ENCODE data around the gene LRRC75A. TPM values are rescaled to one million over a fixed set of nuclear protein-coding genes. Genes with fewer than 3 reads are reported as not detected.
"Not testable (repeated sequence)": the region's sequence is repeated elsewhere in the genome, so short reads cannot be mapped to it uniquely, and the experiment has no call there.

LRRC75A gene
- total RNA-seq, 2 experiments from 2014 or later: 0.69 to 0.79 TPM

GRCh38 chr17:16455997-16456741 lies 35.8 kb downstream of the LRRC75A start:
- no peaks in the 10 kb centered on the region for H3K9me3 Mint-ChIP-seq
- DNase-seq: no peak
- peaks cover 4% of the 10 kb centered on the region for H3K4me1 Mint-ChIP-seq (ENCODE audit: low read depth)
- intact Hi-C loops (cut with micrococcal nuclease): no loop called here
- CTCF ChIA-PET: interaction anchor here (0.6 to 0.7 kb wide), 2 partner anchors 15 to 23 kb away, joined by 3 read pairs; no protein-coding TSS in a partner anchor
- no peak overlapping the region for H3K4me3 Mint-ChIP-seq
- peaks cover 22% of the 10 kb centered on the region for H3K36me3 Mint-ChIP-seq (ENCODE audit: low read depth)
- no peak overlapping the region for H3K27ac Mint-ChIP-seq
- H3K27me3 Mint-ChIP-seq (ENCODE audit: low read depth): no peaks in the 10 kb centered on the region

GRCh38 chr17:16453493-16453851 lies 38.5 kb downstream of the LRRC75A start:
- no peak overlapping the region for H3K27ac Mint-ChIP-seq
- no peak for DNase-seq
- H3K36me3 Mint-ChIP-seq (ENCODE audit: low read depth): peaks cover 40% of the 10 kb centered on the region
- H3K4me3 Mint-ChIP-seq: no peak overlapping the region
- H3K9me3 Mint-ChIP-seq: no peaks in the 10 kb centered on the region
- no peaks in the 10 kb centered on the region for H3K27me3 Mint-ChIP-seq (ENCODE audit: low read depth)
- CTCF ChIA-PET: interaction anchor here (0.6 to 5.8 kb wide), 16 partner anchors 10 to 90 kb away, joined by 3 to 68 read pairs (median 3); no protein-coding TSS in a partner anchor
- H3K4me1 Mint-ChIP-seq (ENCODE audit: low read depth): peaks cover 11% of the 10 kb centered on the region
- intact Hi-C loops (cut with micrococcal nuclease): loop anchor here (1.0 to 5.0 kb wide), 3 partner anchors 39 to 136 kb away; partner anchors contain the start of gene LRRC75A

GRCh38 chr17:16452268-16452667 lies 39.7 kb downstream of the LRRC75A start:
- H3K27me3 Mint-ChIP-seq (ENCODE audit: low read depth); DNase-seq; H3K9me3 Mint-ChIP-seq; H3K27ac Mint-ChIP-seq; H3K4me3 Mint-ChIP-seq: not testable (repeated sequence)
- intact Hi-C loops (cut with micrococcal nuclease): loop anchor here (5.0 kb wide), 1 partner anchor 40 kb away; the partner anchor contains the start of gene LRRC75A
- CTCF ChIA-PET: interaction anchor here (0.6 to 5.8 kb wide), 11 partner anchors 9 to 183 kb away, joined by 3 to 68 read pairs (median 3); partner anchors contain the start of gene TRPV2
- H3K4me1 Mint-ChIP-seq (ENCODE audit: low read depth): peaks cover 20% of the 10 kb centered on the region
- peaks cover 50% of the 10 kb centered on the region for H3K36me3 Mint-ChIP-seq (ENCODE audit: low read depth)

- Mint-ChIP-seq H3K36me3 (ENCODE audit: low read depth) (peaks cover 49% of the 10 kb centered on the region), H3K4me1 (ENCODE audit: low read depth) (peaks cover 30% of the 10 kb centered on the region), H3K4me3 (no peak overlapping the region), H3K9me3 (no peaks in the 10 kb centered on the region), H3K27me3 (ENCODE audit: low read depth) (no peaks in the 10 kb centered on the region), H3K27ac (no peak overlapping the region)
- intact Hi-C loops (cut with micrococcal nuclease): loop anchor here (5.0 kb wide), 1 partner anchor 42 kb away; the partner anchor contains the start of gene LRRC75A
- CTCF ChIA-PET: interaction anchor here (0.6 to 5.8 kb wide), 3 partner anchors 64 to 489 kb away, joined by 3 to 68 read pairs (median 5); no protein-coding TSS in a partner anchor
- DNase-seq: no peak
These were observed 42.0 kb downstream of the LRRC75A start for GRCh38 chr17:16450028-16450427.

- Mint-ChIP-seq H3K36me3 (ENCODE audit: low read depth) (peaks cover 55% of the 10 kb centered on the region), H3K4me1 (ENCODE audit: low read depth) (peaks cover 37% of the 10 kb centered on the region), H3K27ac (no peak overlapping the region), H3K27me3 (ENCODE audit: low read depth) (no peaks in the 10 kb centered on the region), H3K9me3 (no peaks in the 10 kb centered on the region), H3K4me3 (no peak overlapping the region)
- intact Hi-C loops (cut with micrococcal nuclease): no loop called here
- CTCF ChIA-PET: interaction anchor here (5.8 kb wide), 1 partner anchor 74 kb away, joined by 68 read pairs; no protein-coding TSS in a partner anchor
- no peak for DNase-seq
These were observed 42.8 kb downstream of the LRRC75A start for GRCh38 chr17:16449121-16449570.

- Mint-ChIP-seq H3K27me3 (ENCODE audit: low read depth) (no peaks in the 10 kb centered on the region), H3K4me1 (ENCODE audit: low read depth) (peaks cover 41% of the 10 kb centered on the region), H3K4me3 (no peak overlapping the region), H3K27ac (no peak overlapping the region), H3K9me3 (no peaks in the 10 kb centered on the region), H3K36me3 (ENCODE audit: low read depth) (peaks cover 56% of the 10 kb centered on the region)
- CTCF ChIA-PET: interaction anchor here (0.7 kb wide), 1 partner anchor 16 kb away, joined by 3 read pairs; no protein-coding TSS in a partner anchor
- intact Hi-C loops (cut with micrococcal nuclease): no loop called here
- DNase-seq: no peak
These were observed 43.5 kb downstream of the LRRC75A start for GRCh38 chr17:16448490-16448889.

- Mint-ChIP-seq H3K9me3 (no peaks in the 10 kb centered on the region), H3K4me1 (ENCODE audit: low read depth) (peaks cover 41% of the 10 kb centered on the region), H3K27me3 (ENCODE audit: low read depth) (no peaks in the 10 kb centered on the region), H3K4me3 (no peak overlapping the region), H3K36me3 (ENCODE audit: low read depth) (peaks cover 61% of the 10 kb centered on the region), H3K27ac (peak overlapping the region; percentile 50)
- CTCF ChIA-PET: interaction anchor here (0.7 kb wide), 1 partner anchor 15 kb away, joined by 3 read pairs; no protein-coding TSS in a partner anchor
- DNase-seq: no peak
- intact Hi-C loops (cut with micrococcal nuclease): no loop called here
These were observed 44.3 kb downstream of the LRRC75A start for GRCh38 chr17:16447676-16448075.

- no peaks in the 10 kb centered on the region for H3K9me3 Mint-ChIP-seq
- H3K27me3 Mint-ChIP-seq (ENCODE audit: low read depth): no peaks in the 10 kb centered on the region
- H3K27ac Mint-ChIP-seq: peak overlapping the region; percentile 73
- peaks cover 53% of the 10 kb centered on the region for H3K4me1 Mint-ChIP-seq (ENCODE audit: low read depth)
- no peak overlapping the region for H3K4me3 Mint-ChIP-seq
- DNase-seq: no peak
- intact Hi-C loops (cut with micrococcal nuclease): no loop called here
- CTCF ChIA-PET: interaction anchor here (0.6 to 0.9 kb wide), 2 partner anchors 75 to 83 kb away, joined by 3 to 4 read pairs; no protein-coding TSS in a partner anchor
- H3K36me3 Mint-ChIP-seq (ENCODE audit: low read depth): peaks cover 73% of the 10 kb centered on the region
These were observed 45.5 kb downstream of the LRRC75A start for GRCh38 chr17:16446338-16446983.

GRCh38 chr17:16444258-16444886 lies 47.6 kb downstream of the LRRC75A start:
- Mint-ChIP-seq H3K27me3 (ENCODE audit: low read depth) (no peaks in the 10 kb centered on the region), H3K27ac (peak overlapping the region; percentile 46), H3K36me3 (ENCODE audit: low read depth) (peaks cover 82% of the 10 kb centered on the region), H3K4me3 (no peak overlapping the region), H3K4me1 (ENCODE audit: low read depth) (peaks cover 65% of the 10 kb centered on the region), H3K9me3 (no peaks in the 10 kb centered on the region)
- DNase-seq: no peak
- intact Hi-C loops (cut with micrococcal nuclease): no loop called here
- CTCF ChIA-PET: interaction anchor here (0.7 to 2.7 kb wide), 3 partner anchors 9 to 80 kb away, joined by 3 to 11 read pairs (median 4); no protein-coding TSS in a partner anchor

GRCh38 chr17:16443511-16444257 lies 48.3 kb downstream of the LRRC75A start:
- H3K9me3 Mint-ChIP-seq: no peaks in the 10 kb centered on the region
- H3K4me3 Mint-ChIP-seq: no peak overlapping the region
- peaks cover 84% of the 10 kb centered on the region for H3K36me3 Mint-ChIP-seq (ENCODE audit: low read depth)
- H3K4me1 Mint-ChIP-seq (ENCODE audit: low read depth): peaks cover 58% of the 10 kb centered on the region
- DNase-seq: no peak
- CTCF ChIA-PET: interaction anchor here (1.4 to 2.7 kb wide), 4 partner anchors 9 to 80 kb away, joined by 3 to 11 read pairs (median 4); no protein-coding TSS in a partner anchor
- no peaks in the 10 kb centered on the region for H3K27me3 Mint-ChIP-seq (ENCODE audit: low read depth)
- no peak overlapping the region for H3K27ac Mint-ChIP-seq
- intact Hi-C loops (cut with micrococcal nuclease): no loop called here

All from activated naive CD4-positive, alpha-beta T cell treated with anti-CD3 and anti-CD28 coated beads for 36 hours (primary cell).